ENCODE data around the gene KCNQ1OT1.

KCNQ1OT1 gene

DNA sequence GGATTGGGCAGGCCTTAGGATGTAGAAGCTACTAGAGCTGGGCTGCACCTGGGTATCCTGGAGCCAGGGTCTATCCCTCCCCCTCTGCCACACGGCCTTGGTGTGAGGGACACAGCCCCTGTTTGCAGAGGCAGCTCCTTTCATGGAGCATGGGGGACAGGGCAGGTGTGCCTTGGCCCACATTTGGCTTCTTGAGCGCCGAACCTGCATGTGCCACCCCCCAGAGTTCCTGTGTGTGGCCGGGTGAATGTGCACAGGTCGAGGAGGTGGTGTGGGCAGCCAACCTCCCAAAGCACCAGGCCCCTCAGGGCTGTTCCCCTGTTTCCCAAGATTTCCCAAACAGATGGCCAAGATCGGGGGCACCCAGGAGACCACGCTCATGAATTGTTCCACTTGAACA is 7.9 kb upstream of the KCNQ1OT1 start:
- TF ChIP-seq MAX (IDR thresholded peaks at IDR 0.05; ENCODE audit: low read depth, low read length) (no peak), MYC (IDR thresholded peaks at IDR 0.05; ENCODE audit: low read depth, low read length) (no peak), POLR2A (IDR thresholded peaks at IDR 0.05; ENCODE audit: extremely low read depth, insufficient read length) (no peak), CTCF (IDR thresholded peaks at IDR 0.05; ENCODE audit: low read depth, low read length) (no peak)
- no peak for DNase-seq (ENCODE audit: low read depth)
- no peak overlapping the region for H3K4me3 ChIP-seq (ENCODE audit: low read depth, low read length)

GRCh38 chr11:2706321-2706720 is 6.5 kb upstream of the KCNQ1OT1 start:
- no peak overlapping the region for H3K4me3 ChIP-seq (ENCODE audit: low read depth, low read length)
- TF ChIP-seq MAX (IDR thresholded peaks at IDR 0.05; ENCODE audit: low read depth, low read length): no peak
- TF ChIP-seq POLR2A (IDR thresholded peaks at IDR 0.05; ENCODE audit: extremely low read depth, insufficient read length): no peak
- no peak for TF ChIP-seq MYC (IDR thresholded peaks at IDR 0.05; ENCODE audit: low read depth, low read length)
- DNase-seq (ENCODE audit: low read depth): no peak

- TF ChIP-seq CTCF (IDR thresholded peaks at IDR 0.05; ENCODE audit: low read depth, low read length) (no peak), POLR2A (IDR thresholded peaks at IDR 0.05; ENCODE audit: extremely low read depth, insufficient read length) (no peak), MYC (IDR thresholded peaks at IDR 0.05; ENCODE audit: low read depth, low read length) (no peak), MAX (IDR thresholded peaks at IDR 0.05; ENCODE audit: low read depth, low read length) (no peak)
- no peak overlapping the region for H3K4me3 ChIP-seq (ENCODE audit: low read depth, low read length)
- DNase-seq (ENCODE audit: low read depth): no peak
These were observed 5.3 kb upstream of the KCNQ1OT1 start for GRCh38 chr11:2704896-2705606.

DNA sequence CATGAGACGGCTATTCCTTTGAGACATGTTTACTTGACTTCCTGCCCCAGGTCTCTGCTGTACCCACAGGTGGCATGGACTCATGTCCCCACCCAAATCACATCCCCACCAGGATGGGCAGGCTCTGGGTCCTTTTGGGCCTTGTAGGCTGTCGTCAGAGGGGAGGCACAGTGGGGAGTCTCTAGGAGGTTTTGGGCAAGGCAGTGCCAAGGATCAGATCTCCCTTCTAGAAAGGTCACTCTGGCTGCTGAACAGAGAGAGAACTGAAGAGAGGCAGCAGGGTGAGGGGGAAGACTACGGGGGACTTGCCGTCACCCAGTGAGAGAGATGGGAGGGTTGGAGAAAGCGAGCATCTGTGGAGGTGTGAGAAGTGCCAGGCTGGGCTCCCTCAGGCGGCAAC is 4.6 kb upstream of the KCNQ1OT1 start:
- DNase-seq (ENCODE audit: low read depth): no peak
- TF ChIP-seq CTCF (IDR thresholded peaks at IDR 0.05; ENCODE audit: low read depth, low read length) (no peak), MAX (IDR thresholded peaks at IDR 0.05; ENCODE audit: low read depth, low read length) (no peak), POLR2A (IDR thresholded peaks at IDR 0.05; ENCODE audit: extremely low read depth, insufficient read length) (no peak), MYC (IDR thresholded peaks at IDR 0.05; ENCODE audit: low read depth, low read length) (no peak)
- no peak overlapping the region for H3K4me3 ChIP-seq (ENCODE audit: low read depth, low read length)

DNA sequence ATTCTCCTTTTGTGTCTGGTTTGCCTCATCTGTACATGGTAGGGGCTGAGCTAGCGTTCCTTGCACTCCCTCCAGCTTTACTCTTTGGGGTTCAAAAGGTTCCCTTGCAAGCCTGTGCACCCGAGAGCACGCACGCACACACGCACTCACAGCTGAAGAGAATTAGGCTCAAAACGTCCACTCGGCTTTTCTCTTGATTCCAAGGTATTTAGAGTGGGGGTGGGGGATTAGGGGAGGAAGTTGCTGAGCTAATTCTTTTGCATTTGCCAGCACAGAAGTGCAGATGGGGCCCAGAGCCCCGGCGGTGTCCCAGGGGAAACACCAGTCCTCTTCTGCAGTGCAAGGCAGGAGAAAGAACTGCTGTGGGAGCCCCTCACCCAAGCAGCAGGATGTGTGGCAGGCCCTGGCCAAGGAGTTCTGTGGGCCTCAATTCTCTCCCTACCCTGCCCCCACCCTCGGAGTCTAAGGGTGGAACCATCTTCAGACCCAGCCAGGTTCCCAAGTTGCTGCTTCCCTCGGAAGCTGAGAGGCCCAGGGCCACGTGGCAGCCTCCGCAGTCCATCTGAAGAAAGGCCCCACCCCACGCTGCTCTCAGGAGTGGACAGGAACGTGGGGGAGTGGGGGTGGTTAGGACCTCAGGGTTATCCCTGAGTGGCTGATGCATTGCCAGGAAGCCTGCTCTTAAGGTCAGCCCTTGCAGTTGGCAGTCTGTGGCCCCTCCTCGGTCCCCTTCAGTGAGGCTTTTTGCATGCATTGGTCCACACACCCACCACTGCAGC is 3.8 kb upstream of the KCNQ1OT1 start:
- TF ChIP-seq CTCF (IDR thresholded peaks at IDR 0.05; ENCODE audit: low read depth, low read length) (no peak), MAX (IDR thresholded peaks at IDR 0.05; ENCODE audit: low read depth, low read length) (peak; percentile 77; the same call in 1 of the 2 replicates), MYC (IDR thresholded peaks at IDR 0.05; ENCODE audit: low read depth, low read length) (0 out of 2 replicates have a peak, but pooled peaks have one; percentile 13)
- no peak overlapping the region for H3K4me3 ChIP-seq (ENCODE audit: low read depth, low read length)
- DNase-seq (ENCODE audit: low read depth): peak; percentile 92
